Superior temporal gyrus (tissue), 1 donor: ENCODE results near the gene ZMYM5.
"Not testable (repeated sequence)": the region's sequence is repeated elsewhere in the genome, so short reads cannot be mapped to it uniquely, and the experiment has no call there.

ENCODE experiments used
- DNase-seq: peaks from one replicate; pipeline ENCODE4 v3.0.0-alpha.2; 2016; ENCODE audit errors: extremely low spot score

ZMYM5 gene

DNA sequence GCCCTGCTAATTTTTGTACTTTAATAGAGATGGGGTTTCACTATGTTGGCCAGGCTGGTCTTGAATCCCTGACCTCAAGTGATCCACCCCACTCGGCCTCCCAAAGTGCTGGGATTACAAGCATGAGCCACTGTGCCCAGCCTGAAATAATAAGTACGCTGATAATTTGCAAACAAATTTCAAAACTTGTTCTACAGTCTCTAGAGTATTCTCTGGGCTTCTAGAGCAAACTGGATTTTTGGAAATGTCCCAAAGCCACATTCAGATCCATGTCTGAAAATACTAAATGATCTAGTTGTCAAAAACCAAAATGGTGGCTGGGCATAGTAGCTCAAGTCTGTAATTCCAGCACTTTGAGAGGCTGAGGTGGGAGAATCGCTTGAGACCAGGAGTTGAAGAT is 40.8 kb downstream of the ZMYM5 start:
- no peak for DNase-seq

DNA sequence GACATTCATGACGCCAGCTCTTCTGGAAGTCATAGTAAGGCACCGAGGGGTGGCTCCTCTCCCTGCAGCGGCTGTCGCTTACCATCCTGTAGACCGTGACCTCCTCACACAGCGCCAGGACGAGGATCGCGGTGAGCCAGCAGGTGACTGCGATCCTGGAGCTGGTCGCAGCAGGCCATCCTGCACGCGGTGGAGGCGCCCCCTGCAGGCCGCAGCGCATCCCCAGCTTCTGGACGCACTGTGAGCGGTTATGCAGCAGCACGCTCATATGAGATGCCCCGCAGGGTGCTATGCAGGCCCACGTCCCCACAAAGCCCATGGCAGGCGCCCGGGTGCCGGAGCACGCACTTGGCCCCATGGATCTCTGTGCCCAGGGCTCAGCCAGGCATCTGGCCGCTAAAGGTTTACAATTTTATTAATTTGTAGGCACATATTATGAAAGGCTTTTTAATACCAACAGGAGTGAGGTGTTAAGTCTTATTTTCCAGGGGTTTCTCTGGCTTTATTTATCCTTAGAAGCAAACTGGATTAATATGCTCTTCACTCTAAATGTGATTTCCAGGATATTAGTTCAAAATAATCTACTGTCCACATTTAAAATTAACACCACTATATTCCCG is 45.1 kb downstream of the ZMYM5 start:
- DNase-seq: no peak

DNA sequence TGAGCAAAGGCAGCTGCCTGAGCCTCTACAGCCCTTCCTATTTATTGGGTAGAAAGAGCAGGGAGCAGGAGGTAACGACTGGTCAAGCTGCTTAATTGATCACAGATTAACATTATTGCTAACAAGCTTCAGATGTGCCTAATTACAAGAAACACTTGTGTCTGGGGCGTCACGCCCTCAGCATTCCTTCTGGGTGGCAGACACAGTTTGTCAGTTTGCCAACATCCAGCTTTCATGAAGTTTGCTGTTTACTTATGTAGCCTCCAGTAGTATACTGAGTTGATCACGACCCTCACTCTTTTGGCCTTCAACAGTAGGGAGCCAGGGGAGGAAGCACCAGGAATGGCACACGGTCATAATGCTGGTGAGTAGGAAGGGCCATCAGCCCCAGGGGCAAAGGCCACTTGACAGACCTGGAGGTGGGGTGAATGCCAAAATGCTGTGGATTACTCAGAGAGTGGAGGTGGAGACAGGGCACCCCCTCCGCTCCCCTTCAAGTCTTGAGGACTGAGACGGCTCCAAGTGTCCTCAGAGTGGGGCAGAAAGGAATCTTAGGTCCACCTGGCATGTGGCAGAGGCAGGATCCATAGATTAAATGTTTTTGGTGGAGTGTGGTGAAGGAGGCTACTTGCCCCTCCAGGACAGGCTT is 45.8 kb downstream of the ZMYM5 start:
- no peak for DNase-seq

DNA sequence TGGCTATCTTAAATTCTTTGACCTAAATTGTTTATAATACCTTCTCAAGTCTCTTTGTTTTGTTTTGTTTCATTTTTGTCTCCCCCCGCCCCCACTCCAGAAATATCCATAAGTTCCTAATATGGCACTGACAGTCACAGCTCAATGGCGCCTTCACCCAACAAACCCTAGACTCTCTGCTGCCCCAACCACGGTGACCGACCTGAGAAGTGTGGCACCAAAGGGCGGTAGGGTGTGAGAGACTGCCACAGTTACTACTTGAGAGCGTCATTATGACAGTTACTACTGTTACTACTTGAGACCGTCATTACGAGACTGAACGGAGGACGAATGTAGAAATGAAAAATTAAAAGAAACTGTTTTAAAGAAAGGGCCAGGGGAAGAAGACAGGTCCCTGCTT is 46.3 kb downstream of the ZMYM5 start:
- no peak for DNase-seq

DNA sequence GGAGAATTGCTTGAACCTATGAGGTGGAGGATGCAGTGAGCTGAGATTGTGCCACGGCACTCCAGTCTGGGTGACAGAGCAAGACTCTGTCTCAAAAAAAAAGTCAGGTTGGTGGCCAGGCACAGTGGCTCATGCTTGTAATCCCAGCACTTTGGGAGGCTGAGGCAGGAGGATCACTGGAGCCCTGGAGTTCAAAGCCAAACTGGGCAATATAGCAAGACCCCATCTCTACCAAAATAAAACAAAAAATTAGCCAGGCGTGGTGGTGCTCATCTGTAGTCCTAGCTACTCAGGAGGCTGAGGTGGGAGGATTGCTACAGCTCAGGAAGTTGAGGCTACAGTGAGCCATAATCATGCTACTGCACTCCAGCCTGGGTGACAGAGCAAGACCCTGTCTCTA is 47.6 kb downstream of the ZMYM5 start:
- DNase-seq: not testable (repeated sequence)

DNA sequence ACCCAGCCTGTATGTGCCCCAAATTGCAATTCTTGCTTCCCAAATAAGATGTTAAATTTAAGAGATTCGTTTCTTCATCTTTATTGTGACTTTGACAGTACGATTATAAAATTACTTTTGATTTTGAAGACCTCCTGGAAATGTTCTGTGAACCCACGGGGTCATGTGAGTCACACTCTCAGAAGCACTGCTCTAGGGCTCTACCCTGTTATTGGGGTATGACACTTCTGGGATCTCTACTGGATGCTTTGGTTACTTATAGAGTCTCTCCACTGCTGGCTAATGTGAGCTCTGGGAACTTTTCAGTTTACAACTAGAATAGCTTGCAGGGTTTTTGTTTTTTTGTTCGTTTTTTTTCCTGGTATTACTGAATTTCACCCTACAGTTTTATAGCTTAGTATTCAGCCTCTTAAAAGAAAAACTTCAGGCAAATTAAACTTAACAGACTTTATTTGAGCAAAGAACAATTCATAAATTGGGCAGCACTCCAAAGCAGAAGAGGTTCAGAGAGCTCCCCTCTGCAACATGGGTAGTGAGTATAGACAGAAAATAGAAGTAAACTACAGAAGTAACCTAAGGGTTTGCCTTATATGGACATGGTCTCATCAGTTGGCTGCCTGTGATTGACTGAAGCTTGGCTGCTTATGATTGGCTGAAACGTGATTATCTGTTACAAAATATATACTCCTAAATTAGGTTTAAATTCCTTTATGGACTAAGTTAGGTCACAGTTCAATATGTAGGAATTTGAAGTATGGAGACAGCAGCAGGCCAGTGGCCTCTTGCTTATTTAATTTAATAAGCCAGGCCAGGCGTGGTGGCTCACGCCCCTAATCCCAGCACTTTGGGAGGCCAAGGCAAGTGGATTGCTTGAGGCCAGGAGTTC is 52.2 kb downstream of the ZMYM5 start:
- no peak for DNase-seq

DNA sequence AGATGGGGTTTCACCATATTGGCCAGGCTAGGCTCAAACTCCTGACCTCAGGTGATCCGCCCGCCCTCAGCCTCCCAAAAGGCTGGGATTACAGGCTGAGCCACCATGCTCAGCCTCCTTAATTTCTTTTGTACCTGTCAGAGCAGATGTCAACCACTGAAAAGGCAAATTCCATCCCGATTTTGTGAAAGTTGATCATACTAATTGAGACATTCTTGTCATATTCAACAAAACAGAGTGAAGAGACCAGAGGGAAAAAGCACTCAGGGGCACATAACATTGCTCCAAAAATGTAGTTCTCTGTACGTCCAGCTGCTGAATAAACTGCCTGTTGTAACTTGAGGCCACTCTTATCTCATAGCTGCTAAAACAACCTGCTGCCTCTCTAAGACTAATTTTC is 53.3 kb downstream of the ZMYM5 start:
- no peak for DNase-seq

DNA sequence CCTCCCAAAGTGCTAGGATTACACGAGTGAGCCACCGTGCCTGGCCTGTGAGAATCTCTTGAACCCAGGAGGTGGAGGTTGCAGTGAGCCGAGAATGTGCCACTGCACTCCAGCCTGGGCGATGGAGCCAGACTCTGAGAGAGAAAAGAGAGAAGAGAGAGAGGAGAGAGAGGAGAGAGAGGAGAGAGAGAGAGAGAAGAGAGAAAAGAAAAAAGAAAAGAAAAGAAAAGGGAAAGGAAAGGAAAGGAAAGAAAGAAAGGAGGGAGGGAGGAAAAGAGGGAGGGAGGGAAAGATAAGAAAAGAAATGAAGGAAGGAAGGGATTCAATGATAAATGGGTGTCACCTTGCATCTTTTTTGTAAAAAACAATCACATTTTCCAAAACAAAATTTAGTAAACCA is 57.7 kb downstream of the ZMYM5 start:
- no peak for DNase-seq

DNA sequence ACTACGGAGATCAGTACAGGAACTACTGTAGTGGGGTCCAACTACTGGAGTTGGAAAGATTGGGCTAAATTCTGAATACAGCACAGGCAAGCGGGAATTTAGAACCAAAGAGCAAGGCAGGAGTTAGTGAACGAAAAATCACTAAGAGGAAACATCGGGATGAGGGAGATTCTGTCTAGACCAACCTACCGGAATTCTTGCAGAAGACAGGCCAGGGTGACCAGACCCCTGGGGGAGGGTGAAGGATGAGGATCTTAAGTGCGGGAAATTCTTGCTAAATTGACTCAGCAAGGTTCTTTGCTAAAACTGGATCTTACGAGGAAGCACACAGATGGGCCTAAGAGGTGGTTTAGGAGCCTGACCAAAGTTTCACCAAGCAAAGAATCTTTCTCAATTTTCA is 67.5 kb downstream of the ZMYM5 start:
- DNase-seq: no peak

DNA sequence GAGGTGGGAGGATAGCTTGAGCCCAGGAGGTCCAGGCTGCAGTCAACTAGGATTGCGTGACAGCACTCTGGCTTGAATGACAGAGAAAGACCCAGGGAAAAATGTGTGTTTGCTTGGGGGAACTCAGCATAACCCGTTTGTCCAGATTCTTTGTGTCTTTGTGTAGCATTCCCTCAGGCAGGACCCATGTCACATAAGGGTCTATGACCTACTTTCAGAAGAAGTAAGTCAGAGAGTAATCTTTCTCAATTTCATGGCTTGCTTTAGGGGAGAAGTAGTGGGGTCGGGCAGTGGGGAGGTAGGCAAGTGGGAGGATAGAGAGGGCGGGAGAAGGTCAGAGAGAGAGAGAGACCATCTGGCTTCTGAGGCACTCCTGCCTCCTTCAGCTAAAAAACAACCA is 68.8 kb downstream of the ZMYM5 start:
- DNase-seq: no peak

DNA sequence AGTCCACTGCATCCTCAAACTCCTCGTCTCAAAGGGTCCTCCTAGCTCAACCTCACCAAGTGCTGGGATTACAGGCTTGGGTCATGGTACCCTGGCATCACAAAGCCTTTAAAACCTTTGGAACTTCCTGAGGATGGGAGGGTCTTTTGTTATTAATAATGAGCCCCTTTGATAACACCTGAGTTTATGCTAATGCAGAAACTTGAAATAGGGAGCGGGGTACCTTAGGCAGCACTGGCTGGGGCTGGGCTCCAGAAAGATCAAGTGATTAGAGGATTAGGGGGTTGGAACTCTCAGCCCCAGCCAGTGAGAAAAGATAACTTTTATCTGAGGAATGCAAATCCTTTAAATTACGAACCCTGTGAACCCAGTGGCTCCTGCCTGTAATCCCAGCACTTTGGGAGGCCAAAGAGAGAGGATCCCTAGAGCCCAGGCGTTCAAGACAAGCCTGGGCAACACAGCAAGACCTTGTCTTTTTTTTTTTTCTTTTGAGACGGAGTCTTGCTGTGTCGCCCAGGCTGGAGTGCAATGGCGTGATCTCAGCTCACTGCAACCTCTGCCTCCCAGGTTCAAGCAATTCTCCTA is 71.4 kb downstream of the ZMYM5 start:
- DNase-seq: no peak

DNA sequence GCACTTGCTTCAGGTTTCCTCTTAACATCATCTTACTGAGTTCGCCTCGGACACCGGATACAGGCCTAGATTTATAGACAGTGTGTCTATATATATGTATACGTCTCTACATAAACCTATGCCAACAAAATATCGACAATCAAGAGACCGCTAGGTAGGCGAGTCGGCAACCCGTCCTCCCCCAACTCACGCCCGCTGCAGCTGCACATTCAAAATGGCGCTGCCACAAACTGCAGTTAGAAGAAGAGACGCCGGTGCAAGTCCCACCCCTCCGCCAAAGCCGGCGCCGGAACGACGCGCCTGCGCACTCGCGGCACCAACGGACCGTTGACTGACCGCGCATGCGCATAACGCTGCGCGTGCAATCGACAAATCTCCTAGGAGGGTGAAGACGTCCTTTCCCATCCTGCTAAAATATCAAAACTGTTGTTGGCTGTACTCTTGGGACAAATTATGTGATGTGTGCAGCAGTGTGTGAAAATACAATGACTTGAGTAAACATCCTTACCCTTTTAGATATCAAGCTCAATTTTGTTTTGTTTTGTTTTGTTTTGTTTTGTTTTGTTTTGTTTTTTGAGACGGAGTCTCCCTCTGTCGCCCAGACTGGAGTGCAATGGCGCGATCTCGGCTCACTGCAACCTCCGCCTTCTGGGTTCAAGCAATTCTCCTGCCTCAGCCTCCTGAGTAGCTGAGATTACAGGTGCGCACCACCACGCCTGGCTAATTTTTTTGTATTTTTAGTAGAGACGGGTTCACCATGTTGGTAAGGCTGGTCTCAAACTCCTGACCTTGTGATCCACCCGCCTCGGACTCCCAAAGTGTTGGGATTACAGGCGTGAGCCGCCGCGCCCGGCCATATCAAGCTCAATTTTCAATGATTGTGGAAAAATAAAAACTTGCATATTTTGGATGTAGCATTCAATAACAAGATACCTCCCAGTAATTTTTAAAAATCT is 80.4 kb downstream of the ZMYM5 start, which contains the start of gene PSPC1:
Gene PSPC1, minus strand, starts transcription at position 219 of the 956 bp plus-strand sequence. Its CDS starts 188 bp downstream, at position 31.
- peak; percentile 97 for DNase-seq

DNA sequence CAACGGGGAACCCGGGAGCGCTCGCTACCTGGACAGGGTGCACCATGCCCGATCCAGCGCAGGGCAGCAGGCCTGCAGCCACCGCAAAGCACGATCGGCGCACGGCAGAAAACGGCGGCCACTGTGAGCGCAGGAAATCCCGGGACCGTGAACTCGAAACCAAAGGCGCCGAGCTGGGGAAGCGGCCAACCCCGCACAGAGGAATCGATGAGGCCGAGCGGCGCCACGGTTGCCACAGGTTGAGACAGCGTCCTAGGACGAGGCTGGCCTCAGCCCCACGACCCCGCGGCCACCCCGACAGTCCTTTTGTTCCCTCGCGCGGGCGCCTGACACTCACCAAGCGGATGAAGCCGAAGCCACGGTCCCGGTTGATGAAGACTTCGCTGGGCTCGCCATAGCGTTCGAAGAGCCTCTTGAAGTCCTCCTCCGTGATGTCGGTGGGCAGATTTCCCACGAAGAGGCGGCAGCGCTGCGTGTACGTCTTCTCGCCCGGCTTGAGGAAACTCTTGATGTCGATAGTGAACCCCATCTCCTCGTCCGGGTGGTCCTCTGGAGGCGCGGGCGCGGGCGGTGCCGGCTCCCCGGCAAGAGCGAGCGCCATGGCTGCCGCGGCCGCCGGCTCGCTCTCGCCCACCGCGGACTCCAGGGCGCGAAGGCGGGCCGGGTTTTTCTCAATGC is 81.3 kb downstream of the ZMYM5 start:
- peak; percentile 44 for DNase-seq

DNA sequence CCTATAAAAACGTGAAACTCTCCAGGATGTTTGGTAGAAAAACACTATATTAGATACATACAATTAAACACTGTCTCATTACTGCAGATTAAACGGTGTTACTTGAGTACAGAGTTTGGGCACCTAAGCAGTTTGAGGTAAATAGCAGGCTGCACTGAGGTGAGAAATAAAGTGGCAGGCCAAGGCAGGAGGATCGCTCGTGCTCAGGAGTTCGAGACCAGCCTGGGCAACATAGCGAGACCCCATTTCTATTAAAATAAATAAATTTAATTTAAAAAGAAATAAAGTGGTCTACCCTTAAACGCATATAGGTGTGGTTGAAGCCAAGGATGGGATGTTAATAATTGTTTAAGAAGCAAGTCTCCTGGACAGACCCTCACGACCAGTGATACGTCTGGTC is 81.9 kb downstream of the ZMYM5 start:
- no peak for DNase-seq

DNA sequence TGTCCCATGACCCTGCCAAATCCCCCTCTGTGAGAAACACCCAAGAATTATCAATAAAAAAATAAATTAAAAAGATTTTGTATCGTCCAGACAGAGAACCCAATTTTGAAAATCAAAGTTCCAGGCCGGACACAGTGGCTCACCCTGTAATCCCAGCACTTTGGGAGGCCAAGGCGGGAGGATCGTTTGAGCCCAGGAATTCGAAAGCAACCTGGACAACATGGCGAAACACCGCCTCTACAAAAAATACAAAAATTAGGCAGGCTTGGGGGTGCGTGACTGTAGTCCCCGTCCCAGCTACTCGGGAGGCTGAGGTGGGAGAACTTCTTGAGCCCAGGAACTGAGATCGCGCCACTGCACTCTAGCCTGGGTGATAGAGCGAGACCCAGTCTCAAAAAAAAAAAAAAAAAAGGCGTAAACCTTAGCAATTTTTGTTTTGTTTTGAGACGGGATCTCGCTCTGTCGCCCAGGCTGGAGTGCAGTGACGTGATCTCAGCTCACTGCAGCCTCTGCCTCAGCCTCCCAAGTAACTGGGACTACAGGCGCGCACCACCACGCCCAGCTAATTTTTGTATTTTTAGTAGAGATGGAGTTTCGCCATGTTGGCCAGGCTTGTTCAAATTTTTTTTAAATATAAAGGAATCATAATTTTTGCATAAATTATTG is 82.6 kb downstream of the ZMYM5 start:
- not testable (repeated sequence) for DNase-seq
